Stimulated activated CD8-positive, alpha-beta memory T cell treated with anti-CD3 and anti-CD28 coated beads, Interleukin-2, amount 100 ng/mL, for 48 hours (primary cell): ENCODE results near the gene IFNA21.
"Not testable (repeated sequence)": the region's sequence is repeated elsewhere in the genome, so short reads cannot be mapped to it uniquely, and the experiment has no call there.

Source experiments
- DNase-seq, 2 donors: peaks; one replicate each; pipeline ENCODE4 v3.0.0-alpha.2; 2020; ENCODE audit warnings: low read depth in 2 of 2

IFNA21 gene

DNA sequence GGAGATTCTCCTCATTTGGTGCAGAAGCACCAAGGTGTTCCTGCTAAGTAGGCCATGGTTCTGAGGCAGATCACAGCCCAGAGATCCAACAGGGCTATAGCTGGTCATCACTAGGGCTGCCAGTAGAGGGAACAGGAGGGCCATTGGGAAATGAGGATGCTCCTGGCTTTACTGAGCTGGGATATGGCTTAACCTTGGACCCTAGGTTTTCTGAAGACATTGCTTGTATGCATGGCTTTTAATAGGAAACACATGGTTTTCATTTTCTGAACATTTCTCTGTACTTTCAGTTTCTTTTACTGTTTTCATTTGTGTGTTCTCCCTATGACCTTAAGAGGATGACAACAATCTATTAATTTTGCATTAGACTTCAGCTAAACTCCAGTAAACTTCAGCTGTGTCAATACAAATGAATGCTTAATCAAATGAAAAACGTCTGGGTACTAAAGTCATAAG lies 25.0 kb downstream of the IFNA21 start, which contains the start of gene IFNW1:
IFNW1 (minus strand) TSS at position 406 of the 456 bp plus-strand sequence; CDS start at position 144, 262 bp downstream.
- no peak for DNase-seq

- DNase-seq: no peak
Measured at GRCh38 chr9:21137020-21137419, 29.4 kb downstream of the IFNA21 start.

DNA sequence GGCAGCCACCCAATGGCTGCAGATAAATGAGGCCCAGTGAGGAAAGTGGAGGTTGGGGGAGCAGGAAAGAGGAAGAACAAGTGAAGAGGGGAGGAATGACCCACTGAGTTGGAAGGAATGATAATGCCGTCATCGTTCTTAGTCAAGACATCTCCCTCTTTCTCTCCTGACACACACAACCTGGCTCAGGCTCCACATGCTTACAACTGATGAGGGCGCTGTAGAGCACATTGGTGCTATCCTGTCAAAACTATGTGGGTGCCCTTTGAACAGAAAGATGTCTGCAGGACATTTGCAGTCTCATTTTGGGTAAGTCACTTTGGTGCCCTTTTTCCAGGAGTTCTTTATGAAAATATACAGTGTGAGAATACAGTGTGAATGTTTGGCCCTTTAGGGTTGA lies 30.7 kb downstream of the IFNA21 start:
- no peak for DNase-seq

- DNase-seq: not testable (repeated sequence)
Measured at GRCh38 chr9:21128186-21128585, 38.3 kb downstream of the IFNA21 start.

- DNase-seq: no peak
Measured at GRCh38 chr9:21121595-21122251, 44.7 kb downstream of the IFNA21 start.

- DNase-seq: no peak
Measured at GRCh38 chr9:21121079-21121478, 45.4 kb downstream of the IFNA21 start.

GRCh38 chr9:21119093-21119770 lies 47.2 kb downstream of the IFNA21 start:
- no peak for DNase-seq
